MCF 10A (cell line): ENCODE measurements around the gene DYNC1I2. TPM values are rescaled to one million over a fixed set of nuclear protein-coding genes. Genes with fewer than 3 reads are reported as not detected.

ENCODE experiments used
- BruUV-seq: library from RNA; stranded (reverse); fragments of 400-500 nt; replicated peaks from 2 replicates; lab custom pipeline; 2021; lab: Mats Ljungman, UMichigan
- CTCF ChIA-PET: fragments of 300-600 bp; sonication (Branson Sonifier 250); formaldehyde crosslinking; extraction: SDS; loops from one replicate; lab custom pipeline; 2021; ENCODE audit warnings: antibody characterized with exemption, inconsistent platforms; lab: Yijun Ruan, JAX
- POLR2A ChIA-PET: fragments of 300-600, 350-650 bp; sonication (Branson Sonifier 250); formaldehyde crosslinking; extraction: SDS; loops from one replicate; lab custom pipeline; 2020; ENCODE audit warnings: antibody characterized with exemption, inconsistent platforms; lab: Yijun Ruan, JAX
- DNase-seq: peaks from one replicate; pipeline ENCODE4 v3.0.0-alpha.2; 2018; ENCODE audit not compliant: unreplicated experiment
- H3K27ac Mint-ChIP-seq: one replicate; pipeline ENCODE4 v1.8.0; 2022; ENCODE audit warnings: mild to moderate bottlenecking, low read depth, mixed read lengths; ENCODE audit not compliant: unreplicated experiment
- H3K27me3 Mint-ChIP-seq: one replicate; pipeline ENCODE4 v1.8.0; 2022; ENCODE audit warnings: mixed read lengths; ENCODE audit not compliant: insufficient read depth, unreplicated experiment
- H3K36me3 Mint-ChIP-seq: one replicate; pipeline ENCODE4 v1.8.0; 2022; ENCODE audit warnings: mild to moderate bottlenecking, moderate library complexity, mixed read lengths; ENCODE audit not compliant: insufficient read depth, unreplicated experiment
- H3K4me1 Mint-ChIP-seq: one replicate; pipeline ENCODE4 v1.8.0; 2022; ENCODE audit warnings: mixed read lengths; ENCODE audit not compliant: insufficient read depth, unreplicated experiment
- H3K4me3 Mint-ChIP-seq: one replicate; pipeline ENCODE4 v1.8.0; 2022; ENCODE audit warnings: mild to moderate bottlenecking, moderate library complexity, mixed read lengths; ENCODE audit not compliant: unreplicated experiment
- H3K9me3 Mint-ChIP-seq: one replicate; pipeline ENCODE4 v1.8.0; 2022; ENCODE audit warnings: mixed read lengths; ENCODE audit not compliant: unreplicated experiment
- intact Hi-C: fragments of 100-400 bp; cut with micrococcal nuclease; formaldehyde crosslinking; loops from 2 replicates; pipeline ENCODE4 v1.14.1; 2022
- total RNA-seq: library from RNA; stranded (reverse); gene quantifications from 2 replicates; pipeline ENCODE4 v1.2.3, GENCODE V29; 2022
- TF ChIP-seq, protein P1 (sequence below): fragments of 200-600 bp; IDR thresholded peaks from one replicate; pipeline ENCODE4 v1.8.0; 2022; ENCODE audit warnings: antibody characterized with exemption, mild to moderate bottlenecking; ENCODE audit not compliant: unreplicated experiment

DYNC1I2 gene
- total RNA-seq, 1 experiment from 2014 or later: 77.7 TPM

DNA sequence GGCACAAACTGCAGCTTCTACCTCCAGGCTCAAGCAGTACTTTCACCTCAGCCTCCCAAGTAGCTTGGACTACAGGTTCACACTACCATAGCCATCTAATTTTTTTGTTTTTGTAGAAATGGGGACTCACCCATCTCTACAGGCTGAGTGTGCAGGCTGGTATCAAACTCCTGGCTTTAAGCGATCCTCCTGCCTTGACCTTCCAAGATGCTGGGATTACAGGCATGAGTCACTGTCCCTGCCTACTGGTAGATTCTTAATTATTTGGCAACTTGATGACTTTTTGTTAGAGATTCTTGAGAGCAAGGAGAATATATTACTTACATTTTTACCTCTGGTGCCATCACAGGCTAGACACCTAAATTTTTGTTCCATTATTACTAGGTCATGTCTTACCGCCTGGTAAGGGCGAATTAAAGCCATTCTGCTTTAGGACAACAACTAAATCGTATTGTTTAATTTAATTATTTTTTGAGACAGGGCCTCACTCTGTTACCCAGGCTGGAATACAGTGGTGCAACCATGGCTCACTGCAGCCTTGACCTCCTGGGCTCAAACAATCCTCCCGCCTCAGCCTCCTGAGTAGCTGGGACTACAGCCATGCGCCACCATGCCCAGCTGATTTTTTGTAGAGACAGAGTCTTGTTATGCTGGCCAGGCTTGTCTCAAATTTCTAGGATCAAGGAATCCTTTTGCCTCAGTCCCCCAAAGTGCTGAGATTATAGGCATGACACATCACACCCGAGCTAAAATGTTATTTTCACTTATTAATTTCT lies 15.7 kb downstream of the DYNC1I2 start:
- intact Hi-C loops: loop anchor here (5.0 kb wide), 1 partner anchor 106 kb away; no protein-coding TSS in a partner anchor
- BruUV-seq: no TSS peak
- H3K9me3 Mint-ChIP-seq: no peaks in the 10 kb centered on the region

DNA sequence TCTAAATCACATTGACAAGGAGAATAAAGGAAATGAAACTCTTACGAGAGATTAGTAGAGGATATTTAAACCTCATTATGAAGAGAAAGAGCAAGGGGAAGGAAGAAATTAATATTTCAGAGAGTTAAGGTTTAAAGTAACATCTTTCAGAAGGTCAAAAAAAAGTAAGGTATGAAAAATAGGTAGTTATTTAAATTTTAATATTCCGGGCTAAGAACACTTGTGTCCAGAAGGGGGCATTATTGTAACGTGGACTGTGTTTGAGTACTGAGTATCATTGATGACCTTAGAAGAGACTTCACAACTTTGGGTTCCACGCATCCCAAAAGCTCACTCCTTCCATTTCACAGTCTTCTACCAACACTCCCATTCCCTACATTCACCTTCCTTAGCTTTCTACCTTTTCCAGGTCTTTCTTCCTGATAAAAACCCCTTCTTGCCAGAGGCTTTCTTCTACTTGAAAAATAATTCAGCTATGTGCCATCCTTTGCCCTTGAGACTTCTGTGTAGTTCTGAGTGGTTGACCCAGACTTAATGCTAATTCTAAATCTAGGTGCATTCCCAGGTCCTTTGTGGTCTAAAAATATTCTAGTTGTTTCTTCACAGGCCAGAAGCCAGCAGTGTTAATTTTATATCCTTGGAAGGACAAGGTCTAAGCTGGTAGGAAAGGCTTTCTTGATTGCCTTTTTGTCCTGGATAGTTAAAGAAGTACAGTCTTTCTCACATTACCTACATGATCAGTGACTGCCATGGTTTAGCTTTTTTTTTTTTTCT lies 16.5 kb downstream of the DYNC1I2 start:
- POLR2A ChIA-PET: interaction anchor here (0.6 to 1.4 kb wide), 6 partner anchors 15 to 418 kb away, joined by 3 to 7 read pairs (median 4); partner anchors contain the start of gene DYNC1I2

More for the DNA sequence above, 15.7 kb downstream of the DYNC1I2 start:
- Mint-ChIP-seq H3K27ac (peak overlapping the region; percentile 19), H3K36me3 (peaks cover 20% of the 10 kb centered on the region), H3K4me1 (peaks cover 25% of the 10 kb centered on the region), H3K4me3 (no peak overlapping the region), H3K27me3 (no peaks in the 10 kb centered on the region)
- POLR2A ChIA-PET: interaction anchor here (0.7 to 7.1 kb wide), 6 partner anchors 10 to 419 kb away, joined by 3 to 58 read pairs (median 4); partner anchors contain the start of gene DYNC1I2
- CTCF ChIA-PET: interaction anchor here (0.6 to 2.9 kb wide), 24 partner anchors 9 to 477 kb away, joined by 3 to 24 read pairs (median 3); partner anchors contain the start of genes DLX2 and DYNC1I2
- TF ChIP-seq, protein P1, sequence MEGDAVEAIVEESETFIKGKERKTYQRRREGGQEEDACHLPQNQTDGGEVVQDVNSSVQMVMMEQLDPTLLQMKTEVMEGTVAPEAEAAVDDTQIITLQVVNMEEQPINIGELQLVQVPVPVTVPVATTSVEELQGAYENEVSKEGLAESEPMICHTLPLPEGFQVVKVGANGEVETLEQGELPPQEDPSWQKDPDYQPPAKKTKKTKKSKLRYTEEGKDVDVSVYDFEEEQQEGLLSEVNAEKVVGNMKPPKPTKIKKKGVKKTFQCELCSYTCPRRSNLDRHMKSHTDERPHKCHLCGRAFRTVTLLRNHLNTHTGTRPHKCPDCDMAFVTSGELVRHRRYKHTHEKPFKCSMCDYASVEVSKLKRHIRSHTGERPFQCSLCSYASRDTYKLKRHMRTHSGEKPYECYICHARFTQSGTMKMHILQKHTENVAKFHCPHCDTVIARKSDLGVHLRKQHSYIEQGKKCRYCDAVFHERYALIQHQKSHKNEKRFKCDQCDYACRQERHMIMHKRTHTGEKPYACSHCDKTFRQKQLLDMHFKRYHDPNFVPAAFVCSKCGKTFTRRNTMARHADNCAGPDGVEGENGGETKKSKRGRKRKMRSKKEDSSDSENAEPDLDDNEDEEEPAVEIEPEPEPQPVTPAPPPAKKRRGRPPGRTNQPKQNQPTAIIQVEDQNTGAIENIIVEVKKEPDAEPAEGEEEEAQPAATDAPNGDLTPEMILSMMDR: no peak
- peak; percentile 51 for DNase-seq

DNA sequence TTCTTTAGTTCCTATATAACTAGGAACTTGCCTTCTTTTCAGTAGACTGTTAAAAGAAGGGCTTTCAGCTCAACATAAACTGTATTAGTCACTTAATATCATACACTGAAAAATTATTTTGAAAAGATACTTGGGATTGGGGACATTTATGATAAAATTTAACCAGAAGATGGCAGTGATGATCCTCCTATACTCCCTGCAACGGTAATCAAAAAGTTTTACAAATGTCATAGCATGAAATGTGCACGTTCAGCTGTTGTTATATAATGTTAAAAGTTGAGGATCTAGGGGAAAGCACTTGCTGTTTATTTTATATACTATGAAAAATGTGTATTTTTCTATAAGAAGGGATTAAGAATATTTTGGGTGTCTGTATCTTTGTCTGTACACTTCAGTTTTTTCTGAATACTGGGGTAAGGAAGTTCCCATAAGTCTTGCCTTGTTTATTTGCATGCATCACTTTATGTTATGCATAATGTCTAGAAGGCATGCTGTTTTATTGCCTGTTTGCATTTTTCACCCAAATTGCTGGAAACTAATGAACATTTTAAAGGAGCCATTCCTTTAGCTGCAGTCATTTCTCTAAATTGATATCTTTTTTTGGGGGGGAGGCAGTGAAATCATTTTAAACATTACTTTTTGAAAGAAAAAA lies 19.0 kb downstream of the DYNC1I2 start:
- no peak overlapping the region for H3K27ac Mint-ChIP-seq

More for the DNA sequence above, 16.5 kb downstream of the DYNC1I2 start:
- Mint-ChIP-seq H3K9me3 (no peaks in the 10 kb centered on the region), H3K27me3 (no peaks in the 10 kb centered on the region), H3K4me1 (peaks cover 26% of the 10 kb centered on the region), H3K36me3 (peaks cover 20% of the 10 kb centered on the region), H3K27ac (no peak overlapping the region), H3K4me3 (no peak overlapping the region)
- CTCF ChIA-PET: interaction anchor here (0.5 to 2.9 kb wide), 30 partner anchors 10 to 1347 kb away, joined by 3 to 24 read pairs (median 3); partner anchors contain the start of genes DLX2, DYNC1I2 and GORASP2
- TF ChIP-seq, protein P1: peak; percentile 42
- no TSS peak for BruUV-seq
- DNase-seq: peak; percentile 55
- intact Hi-C loops: loop anchor here (2.0 to 5.0 kb wide), 2 partner anchors 106 to 129 kb away; no protein-coding TSS in a partner anchor

More for the DNA sequence above, 19.0 kb downstream of the DYNC1I2 start:
- Mint-ChIP-seq H3K27me3 (no peaks in the 10 kb centered on the region), H3K4me1 (peaks cover 24% of the 10 kb centered on the region), H3K9me3 (no peaks in the 10 kb centered on the region), H3K4me3 (no peak overlapping the region), H3K36me3 (peaks cover under 1% of the 10 kb centered on the region)
- ChIA-PET POLR2A (interaction anchor here (0.5 to 2.3 kb wide), 10 partner anchors 10 to 422 kb away, joined by 3 to 24 read pairs (median 4); partner anchors contain the start of genes DLX2, DYNC1I2 and SLC25A12), CTCF (interaction anchor here (0.6 to 2.9 kb wide), 19 partner anchors 9 to 746 kb away, joined by 3 to 15 read pairs (median 3); no protein-coding TSS in a partner anchor)
- BruUV-seq: no TSS peak
- peak; percentile 37 for DNase-seq
- intact Hi-C loops: loop anchor here (1.0 to 5.0 kb wide), 3 partner anchors 106 to 761 kb away; no protein-coding TSS in a partner anchor
- TF ChIP-seq, protein P1: peak; percentile 30
